Measurements from ENCODE around the gene PABPN1L. TPM values are rescaled to one million over a fixed set of nuclear protein-coding genes. Genes with fewer than 3 reads are reported as not detected.

The PABPN1L gene
- not detected in 2 replicates for total RNA-seq

GRCh38 chr16:88866151-88866920 lies at the start of gene PABPN1L:
PABPN1L (minus strand) TSS chr16:88866660; CDS start chr16:88866606, 54 bp downstream.
- intact Hi-C loops (cut with micrococcal nuclease), result no loop called here

GRCh38 chr16:88915639-88916327 lies 49.3 kb upstream of the PABPN1L start:
- intact Hi-C loops (cut with micrococcal nuclease), result no loop called here

- intact Hi-C loops (cut with micrococcal nuclease), result no loop called here
Measured at GRCh38 chr16:88914750-88915368, 48.4 kb upstream of the PABPN1L start.

GRCh38 chr16:88913870-88914269 lies 47.4 kb upstream of the PABPN1L start:
- intact Hi-C loops (cut with micrococcal nuclease), result no loop called here

- intact Hi-C loops (cut with micrococcal nuclease), result no loop called here
Measured at GRCh38 chr16:88913001-88913612, 46.6 kb upstream of the PABPN1L start.

- intact Hi-C loops (cut with micrococcal nuclease), result no loop called here
Measured at GRCh38 chr16:88912556-88912955, 46.1 kb upstream of the PABPN1L start.

GRCh38 chr16:88911946-88912310 lies 45.5 kb upstream of the PABPN1L start:
- intact Hi-C loops (cut with micrococcal nuclease), result no loop called here

- intact Hi-C loops (cut with micrococcal nuclease), result no loop called here
Measured at GRCh38 chr16:88911136-88911945, 44.9 kb upstream of the PABPN1L start.

- intact Hi-C loops (cut with micrococcal nuclease), result no loop called here
Measured at GRCh38 chr16:88910284-88911135, 44.0 kb upstream of the PABPN1L start.

- intact Hi-C loops (cut with micrococcal nuclease), result no loop called here
Measured at GRCh38 chr16:88909431-88910210, 43.2 kb upstream of the PABPN1L start.

GRCh38 chr16:88908307-88908706 lies 41.8 kb upstream of the PABPN1L start:
- intact Hi-C loops (cut with micrococcal nuclease), result no loop called here

- intact Hi-C loops (cut with micrococcal nuclease), result no loop called here
Measured at GRCh38 chr16:88907768-88908167, 41.3 kb upstream of the PABPN1L start.

GRCh38 chr16:88906535-88907105 lies 40.2 kb upstream of the PABPN1L start:
- intact Hi-C loops (cut with micrococcal nuclease), result no loop called here

GRCh38 chr16:88906020-88906419 lies 39.6 kb upstream of the PABPN1L start:
- intact Hi-C loops (cut with micrococcal nuclease), result no loop called here

GRCh38 chr16:88905563-88905962 lies 39.1 kb upstream of the PABPN1L start:
- intact Hi-C loops (cut with micrococcal nuclease), result loop anchor here (1.0 kb wide), 2 partner anchors 48 to 266 kb away; partner anchors contain the start of genes CDH15 and TRAPPC2L

- intact Hi-C loops (cut with micrococcal nuclease), result loop anchor here (1.0 kb wide), 2 partner anchors 48 to 266 kb away; partner anchors contain the start of genes CDH15 and TRAPPC2L
Measured at GRCh38 chr16:88904676-88905365, 38.4 kb upstream of the PABPN1L start.

- intact Hi-C loops (cut with micrococcal nuclease), result no loop called here
Measured at GRCh38 chr16:88903267-88903666, 36.8 kb upstream of the PABPN1L start.

- intact Hi-C loops (cut with micrococcal nuclease), result no loop called here
Measured at GRCh38 chr16:88902744-88903143, 36.3 kb upstream of the PABPN1L start.

Measured in T-helper 2 cell treated with Interferon-gamma antibody and Interleukin-4, amounts not matched to agents 100 ng/mL and 5 ng/mL, for 36 hours (primary cell).